Neuronal stem cell (in vitro differentiated cells): ENCODE data around the gene IGLL5. TPM values are rescaled to one million over a fixed set of nuclear protein-coding genes. Genes with fewer than 3 reads are reported as not detected.

Experiments
- small RNA-seq: library from polyadenylated mRNA; stranded (forward); fragments of <200 nt; extraction: miRNeasy Mini kit (QIAGEN cat#:217004); gene quantifications from one replicate; pipeline ENCODE3, GENCODE V24; 2013; ENCODE audit not compliant: insufficient read depth

IGLL5 gene

Small RNA genes lying within 50 kb of the gene (small RNA-seq; reads per million reads assigned to genes)
- gene IGLC4 (not detected), gene IGLC5 (not detected), gene IGLJ1 (not detected), gene IGLJ2 (not detected), gene IGLJ3 (not detected), gene IGLJ4 (not detected), gene IGLJ5 (not detected), gene IGLJ6 (not detected), gene IGLJ7 (not detected), gene IGLV2-5 (not detected), gene IGLV3-2 (not detected), gene IGLV3-4 (not detected), gene IGLV3-6 (not detected), gene IGLV3-7 (not detected), gene MIR5571 (not detected)
